NCI-H146 treated with DMSO at 0.1 percent for 48 hours (cell line): ENCODE data around the gene CIB2.

Experiments
- DNase-seq: peaks from one replicate; lab custom pipeline; 2025; ENCODE audit not compliant: unreplicated experiment; lab: John Stamatoyannopoulos, UW

Gene CIB2

DNA sequence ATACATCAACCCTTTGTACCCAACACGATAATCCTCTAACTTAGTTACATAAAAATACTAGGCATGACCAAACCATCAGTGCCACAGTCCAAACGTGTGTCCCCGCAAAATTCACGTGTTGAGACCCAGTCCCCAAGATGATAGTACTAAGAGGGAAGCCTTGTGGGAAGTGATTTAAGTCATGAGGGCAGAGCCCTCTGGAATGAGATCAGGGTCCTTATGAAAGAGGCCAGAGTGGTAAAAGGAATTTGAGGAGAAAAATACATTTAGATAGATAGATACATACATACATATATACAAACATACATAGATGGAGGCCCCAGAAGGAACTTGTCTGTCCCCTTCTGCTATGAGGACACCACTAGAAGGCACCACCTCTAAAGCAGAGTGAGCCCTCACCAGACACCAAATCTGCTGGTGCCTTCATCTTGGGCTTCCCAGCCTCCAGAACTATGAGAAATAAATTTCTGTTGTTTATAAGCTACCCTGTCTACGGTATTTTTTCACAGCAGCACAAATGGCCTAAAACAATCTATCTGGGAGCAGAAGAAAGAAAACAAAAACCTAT is 61.7 kb downstream of the CIB2 start:
- no peak for DNase-seq

DNA sequence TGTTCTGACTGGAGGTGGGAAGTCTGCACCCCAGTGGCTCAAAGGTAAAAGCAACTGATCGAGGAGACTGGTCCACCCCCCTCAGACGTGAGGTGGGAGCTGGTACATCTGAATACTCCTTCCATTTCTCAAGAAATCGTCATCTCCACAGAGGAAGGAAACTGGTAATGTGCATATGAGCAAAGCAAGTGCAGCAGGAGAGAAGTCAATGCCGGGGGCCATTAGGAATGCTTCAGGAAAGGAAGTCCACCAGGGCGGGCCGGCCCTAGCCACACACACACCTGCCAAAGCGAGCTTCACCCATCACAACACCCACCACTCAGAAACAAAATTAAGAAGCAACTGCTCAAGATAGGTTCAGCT is 62.2 kb downstream of the CIB2 start:
- no peak for DNase-seq

DNA sequence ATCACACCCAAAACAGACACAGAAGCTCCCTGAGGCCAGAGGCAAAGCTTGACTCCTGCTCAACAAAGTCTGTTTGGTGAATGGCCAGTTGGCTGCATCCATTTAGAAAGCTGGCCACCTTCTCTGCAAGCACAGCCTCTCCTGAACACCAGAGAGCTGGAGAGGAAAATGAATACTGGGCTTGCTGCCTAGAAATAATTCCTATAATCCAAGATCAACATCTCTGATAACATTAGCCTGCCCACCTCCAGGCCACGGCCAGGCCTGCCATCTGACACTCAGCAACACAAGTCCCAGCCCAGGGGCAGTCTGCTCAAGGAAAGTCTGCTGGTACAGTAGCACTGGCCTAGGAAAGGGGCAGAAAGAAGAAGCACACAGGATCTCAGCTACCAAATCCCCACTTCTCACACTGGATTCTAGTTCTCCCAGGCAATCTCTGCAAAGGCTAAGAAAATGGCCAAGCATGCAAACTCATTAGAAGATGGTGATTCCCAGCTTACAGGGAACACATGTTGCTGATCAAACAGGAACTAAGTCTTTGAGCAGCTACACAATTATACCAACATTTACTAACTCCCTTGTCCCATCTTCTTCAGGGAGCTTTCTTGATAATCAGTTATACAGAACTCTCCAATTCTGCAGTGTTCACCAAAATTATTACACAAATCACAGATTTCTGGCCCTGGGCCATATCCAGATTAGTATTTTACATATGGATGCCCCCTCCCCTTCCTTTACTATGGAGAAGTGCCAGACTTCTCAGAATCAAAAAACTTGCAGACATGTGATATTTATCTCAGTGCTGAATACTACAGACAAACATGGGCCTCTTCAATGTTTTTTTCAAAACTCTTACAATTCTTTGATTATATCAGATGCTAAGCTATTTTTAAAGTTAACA is 63.7 kb downstream of the CIB2 start:
- no peak for DNase-seq

DNA sequence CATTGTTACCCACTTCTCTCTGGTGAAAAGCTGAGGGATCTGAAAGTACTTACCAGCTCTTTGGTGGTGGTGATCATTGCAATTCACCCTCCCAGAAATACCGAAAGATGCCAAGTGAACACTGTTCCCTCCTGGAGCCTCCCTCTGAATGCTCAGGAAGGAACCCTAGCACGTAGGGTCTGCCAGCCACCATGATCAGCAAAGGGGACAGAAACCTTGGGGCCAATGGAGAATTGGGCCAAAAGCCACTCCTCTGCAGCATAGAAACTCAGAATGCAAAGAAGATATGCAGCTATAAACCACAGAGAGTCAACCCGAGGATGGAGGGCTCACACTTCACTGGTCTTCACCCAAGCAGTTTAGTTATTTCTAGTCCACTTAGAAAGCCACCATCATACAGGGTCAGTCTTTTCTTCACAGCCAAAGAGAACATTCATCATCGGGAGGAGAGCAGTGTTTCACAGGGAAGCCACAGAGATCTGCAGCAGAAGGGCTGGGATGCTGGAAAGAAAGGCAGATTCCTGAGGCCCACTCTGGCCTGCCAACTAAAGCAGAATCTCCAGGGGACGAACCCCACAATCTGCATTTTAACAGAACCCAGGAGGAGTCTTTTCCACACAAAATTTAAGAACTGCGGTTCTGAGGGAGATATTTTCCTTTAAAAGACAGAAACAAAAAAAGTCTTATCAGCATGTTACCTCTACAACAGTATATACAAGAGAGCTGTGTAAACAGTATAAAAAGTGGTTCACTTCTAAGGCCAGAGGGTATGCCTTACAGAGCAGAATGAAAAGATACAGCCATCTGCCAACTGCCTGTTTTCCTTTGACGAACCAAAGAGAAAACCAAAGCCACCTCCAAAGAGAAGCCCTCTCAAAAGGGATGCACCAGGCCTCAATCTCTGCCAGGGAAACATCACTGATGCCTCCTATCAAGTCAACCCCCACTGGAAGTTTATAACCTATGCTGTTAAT is 65.0 kb downstream of the CIB2 start:
- no peak for DNase-seq

DNA sequence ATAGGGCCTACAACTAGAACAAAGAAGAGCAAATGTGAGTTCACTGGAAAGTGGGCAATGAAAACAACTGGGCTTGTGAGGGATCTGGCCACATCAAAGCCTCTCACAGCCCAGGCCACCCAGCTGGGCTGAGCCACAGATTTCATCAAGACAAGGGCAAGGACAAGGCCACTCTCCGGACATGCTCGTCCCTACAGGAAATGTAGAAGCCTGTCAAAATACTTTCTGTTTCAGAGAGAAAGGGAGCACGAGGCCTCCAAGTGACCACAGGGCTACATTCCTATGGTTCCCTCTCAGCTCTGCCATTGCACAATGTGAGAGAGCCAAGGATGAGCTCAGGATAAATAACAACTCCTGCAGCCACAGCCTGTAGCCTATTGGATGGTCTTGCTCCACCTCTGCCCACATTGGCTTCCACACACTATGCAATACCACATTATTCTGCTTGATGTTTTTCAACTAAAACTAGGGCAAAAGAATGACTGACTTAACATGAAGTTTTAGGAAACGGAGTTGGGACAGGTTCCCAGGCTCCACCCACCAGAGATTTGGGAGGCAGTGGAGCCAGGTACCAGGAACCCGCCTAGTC is 65.9 kb downstream of the CIB2 start:
- DNase-seq = no peak

DNA sequence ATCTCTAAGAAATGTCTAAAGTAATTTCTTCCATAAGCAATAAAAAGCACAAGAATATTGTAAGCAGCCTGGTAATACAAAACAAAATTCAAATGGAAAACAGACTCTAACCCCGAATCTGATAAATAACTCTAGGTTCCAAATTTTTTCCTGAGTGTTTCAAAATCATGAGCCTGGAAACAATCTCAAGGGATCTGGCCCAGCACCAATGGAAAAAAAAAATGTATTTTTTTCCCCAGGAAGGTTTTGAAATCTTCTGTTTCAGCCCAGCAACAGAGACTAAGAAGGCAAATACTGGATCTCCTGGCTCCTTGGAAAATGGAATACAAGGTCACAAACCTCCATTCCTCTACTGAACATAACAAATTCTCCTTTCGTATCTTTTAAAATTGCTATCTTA is 66.7 kb downstream of the CIB2 start:
- no peak for DNase-seq

DNA sequence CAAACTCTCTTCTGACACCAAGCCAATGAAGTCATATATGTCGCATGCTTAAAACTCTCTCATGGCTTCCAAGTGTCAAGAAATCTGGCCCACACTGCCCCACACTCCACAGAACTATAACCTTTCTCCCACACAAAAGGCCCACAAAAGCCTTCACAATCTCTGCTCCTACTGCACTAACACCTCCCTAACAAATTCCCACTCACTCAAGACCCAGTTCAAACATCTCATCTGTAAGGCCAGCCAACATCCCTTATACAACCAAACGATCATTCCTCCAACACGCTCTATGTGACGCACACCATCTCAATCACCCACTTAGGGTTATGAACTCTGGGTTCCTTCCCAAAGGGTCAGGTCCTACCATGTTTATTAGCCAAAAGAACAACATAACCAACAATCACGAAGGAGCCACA is 67.3 kb downstream of the CIB2 start:
- no peak for DNase-seq

DNA sequence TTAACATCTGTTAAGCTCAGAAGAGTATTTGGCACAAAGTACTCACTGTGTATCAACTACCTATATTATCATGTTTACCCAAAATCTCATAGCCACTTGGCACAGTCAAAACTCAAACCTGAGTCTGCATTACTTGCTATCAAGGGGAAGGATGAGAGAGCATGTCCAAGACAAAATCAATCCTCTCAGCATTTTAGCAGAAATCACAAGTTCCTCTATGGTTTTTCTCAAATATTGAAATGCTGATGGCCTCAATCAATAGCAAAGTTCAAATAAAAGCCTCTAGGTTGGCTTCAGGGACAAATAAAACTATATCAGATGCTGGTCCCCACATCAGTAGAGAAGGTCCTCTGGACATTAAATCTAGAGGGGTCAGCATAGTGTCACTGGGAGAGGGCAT is 68.0 kb downstream of the CIB2 start:
- DNase-seq = no peak

DNA sequence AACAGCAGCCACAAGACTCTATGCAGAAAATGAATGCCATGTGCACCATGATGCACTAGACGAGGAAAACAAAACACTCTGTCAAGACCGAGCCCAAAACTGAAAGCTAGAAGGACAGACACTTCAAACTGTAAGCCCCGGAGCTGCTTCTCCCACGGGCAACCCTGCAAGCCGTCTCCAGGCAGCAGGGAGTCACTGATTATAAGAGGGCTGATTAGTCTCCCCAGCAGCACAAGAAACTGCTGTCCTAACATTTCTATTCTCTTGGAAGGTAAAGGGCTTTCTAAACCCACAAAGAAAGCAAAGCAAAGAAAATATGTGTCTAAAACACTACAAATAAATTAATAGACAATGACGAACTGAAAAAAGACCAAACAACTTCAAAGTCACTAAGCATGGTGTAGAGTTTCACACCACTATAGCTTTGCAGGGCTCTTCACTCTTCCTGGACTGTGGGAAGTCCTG is 69.2 kb downstream of the CIB2 start:
- no peak for DNase-seq

DNA sequence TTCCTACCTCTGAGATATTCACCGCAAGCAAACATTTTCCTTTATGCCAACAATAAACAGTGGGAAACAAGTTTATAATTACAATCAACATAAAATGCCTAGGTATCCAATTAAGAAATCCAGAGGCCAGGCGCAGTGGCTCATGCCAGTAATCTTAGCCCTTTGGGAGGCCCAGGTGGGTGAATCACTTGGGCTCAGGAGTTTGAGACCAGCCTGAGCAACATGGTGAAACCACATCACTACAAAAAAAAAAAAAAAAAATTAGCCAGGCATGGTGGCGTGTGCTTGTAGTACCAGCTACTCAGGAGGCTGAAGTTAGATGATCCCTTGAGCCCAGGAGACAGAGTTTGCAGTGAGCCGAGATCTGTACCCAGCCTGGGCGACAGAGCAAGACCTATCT is 71.0 kb downstream of the CIB2 start:
- DNase-seq = no peak

DNA sequence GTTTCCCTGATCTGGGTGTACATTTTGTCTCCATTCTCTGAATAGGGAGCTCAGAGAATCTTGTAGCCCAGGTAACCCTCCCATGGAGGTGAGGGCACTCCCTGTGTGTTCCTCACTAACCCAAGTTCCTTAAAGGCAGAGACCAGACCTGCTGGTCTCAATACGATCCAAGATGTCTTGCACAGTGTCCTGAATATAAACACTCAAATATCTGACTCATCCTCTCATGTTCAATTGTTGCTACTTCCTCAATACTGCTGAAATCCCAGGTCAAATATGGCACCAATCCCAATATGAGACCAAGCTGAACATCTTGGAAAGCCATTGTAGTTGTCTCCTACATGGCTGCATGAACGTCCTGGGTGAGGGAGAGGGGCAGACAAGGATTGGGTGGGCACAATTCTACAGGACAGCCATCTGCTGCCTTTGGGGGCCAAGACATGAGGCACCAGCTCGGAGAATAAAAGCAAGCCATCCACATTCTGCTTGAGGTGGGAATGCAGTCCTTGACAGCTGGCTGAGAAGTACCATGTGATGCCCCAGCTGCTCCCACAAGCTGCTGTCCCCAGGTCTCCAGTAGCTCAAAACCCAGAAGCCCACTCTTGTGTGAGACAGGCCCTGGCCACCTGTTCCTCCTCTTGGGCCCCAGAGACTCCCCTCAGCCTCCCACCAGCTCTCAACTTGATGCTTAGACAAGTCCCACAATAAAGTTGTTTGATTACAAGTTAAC is 72.0 kb downstream of the CIB2 start:
- DNase-seq = no peak

DNA sequence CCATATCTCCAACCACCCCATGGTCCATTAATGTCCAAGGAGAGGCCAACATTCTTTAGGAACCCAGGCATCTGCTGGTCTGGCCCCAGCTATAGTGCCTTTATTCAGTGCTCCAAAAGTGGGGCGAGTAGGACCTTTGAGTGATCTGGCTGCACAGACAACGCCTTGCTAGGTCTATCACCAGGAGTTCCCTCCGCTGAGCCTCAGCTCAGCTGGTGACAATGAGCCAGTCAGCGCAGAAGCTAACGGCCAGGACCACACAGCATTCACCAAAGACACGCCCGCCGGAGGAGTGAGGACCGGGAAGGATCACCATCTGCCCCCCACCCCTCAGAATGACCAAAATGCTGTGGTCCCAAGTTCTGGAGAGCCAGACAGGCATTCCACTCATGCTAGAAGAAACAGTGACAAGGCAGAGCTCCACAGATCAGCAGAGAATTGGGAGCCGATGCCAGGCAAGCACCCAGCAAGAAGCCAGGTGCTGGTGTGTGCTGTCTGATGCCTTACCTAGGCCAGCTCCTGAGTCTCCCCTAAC is 72.8 kb downstream of the CIB2 start:
- DNase-seq = no peak

DNA sequence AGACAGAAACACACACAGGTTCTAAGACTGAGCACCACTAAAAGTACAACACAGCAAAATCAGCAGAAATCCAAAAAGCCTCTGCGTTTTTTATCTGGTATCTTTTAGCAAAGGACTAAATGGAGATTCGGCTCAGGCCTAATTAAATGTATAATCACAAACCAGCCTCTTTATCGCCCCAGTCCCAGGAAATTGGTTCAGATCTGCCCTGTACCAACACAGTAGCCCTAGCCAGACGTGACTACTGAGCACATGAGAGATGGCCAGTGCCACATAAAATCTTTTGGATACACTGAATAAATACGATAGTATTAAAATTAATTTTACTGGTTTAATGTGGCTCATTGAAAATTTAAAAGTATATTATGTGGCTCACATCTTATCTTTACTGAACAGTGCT is 73.4 kb downstream of the CIB2 start:
- DNase-seq = no peak

DNA sequence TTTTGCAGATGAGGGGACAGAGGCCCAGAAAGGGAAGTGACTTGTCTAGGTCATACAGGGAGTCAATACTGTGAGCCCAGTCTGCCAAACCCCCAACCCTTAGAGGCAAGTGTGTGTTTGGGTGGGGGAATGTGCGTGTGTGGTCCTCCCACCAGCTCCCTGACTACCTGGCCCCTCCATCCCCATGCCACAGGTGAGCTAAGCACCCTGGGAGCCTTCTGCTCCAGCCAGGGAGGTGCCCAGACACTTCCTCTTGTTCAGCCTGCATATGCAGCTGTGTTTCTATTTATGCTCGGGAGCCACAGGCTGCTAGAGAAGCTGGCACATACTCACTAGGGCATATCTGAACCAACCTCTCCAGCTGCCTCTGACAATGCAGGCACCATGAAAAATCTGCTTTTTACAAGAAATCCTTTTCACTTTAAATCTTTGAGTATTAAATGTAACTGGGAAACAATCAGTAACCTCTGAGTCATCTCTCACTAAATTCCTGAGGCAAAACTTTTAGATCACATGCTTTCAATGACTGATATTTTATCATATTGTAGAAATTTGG is 74.5 kb downstream of the CIB2 start:
- no peak for DNase-seq

DNA sequence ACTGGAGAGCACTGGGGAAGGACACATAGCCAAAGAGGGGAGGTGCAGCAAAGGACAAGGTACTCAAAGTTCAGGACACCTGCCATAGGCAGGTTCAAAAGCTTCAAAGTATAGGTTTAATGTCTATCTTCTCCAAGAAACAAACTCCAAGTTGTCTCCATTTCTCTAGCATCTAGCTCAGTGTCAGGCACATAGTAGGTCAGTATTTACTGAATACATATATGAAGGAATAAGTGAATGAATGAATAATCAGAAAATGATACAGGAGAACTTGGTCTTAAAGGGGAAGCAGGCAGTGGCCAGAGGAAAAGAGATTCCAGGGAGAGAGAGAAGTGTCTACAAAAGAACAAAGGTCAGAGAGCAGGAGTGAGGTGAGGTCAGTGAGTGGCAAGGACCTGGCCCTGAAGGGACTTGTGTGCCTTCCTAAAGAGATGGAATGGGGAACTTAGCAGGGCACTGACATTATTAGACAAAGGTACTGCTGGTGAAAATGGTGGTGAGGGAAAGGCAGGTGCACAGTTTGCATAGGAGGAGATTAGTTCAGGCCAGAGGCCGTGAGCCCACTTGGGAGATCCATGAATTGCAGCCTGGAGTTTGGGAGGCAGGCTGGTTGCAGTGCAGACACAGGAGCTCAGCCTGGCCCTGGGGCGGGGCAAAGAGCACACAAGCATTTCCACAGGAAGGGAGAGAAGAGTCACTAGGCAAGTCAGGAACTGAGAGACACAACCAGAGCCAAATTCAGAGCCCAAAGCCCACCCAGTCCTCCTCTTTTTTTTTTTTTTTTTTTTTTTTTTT is 75.1 kb downstream of the CIB2 start:
- no peak for DNase-seq

DNA sequence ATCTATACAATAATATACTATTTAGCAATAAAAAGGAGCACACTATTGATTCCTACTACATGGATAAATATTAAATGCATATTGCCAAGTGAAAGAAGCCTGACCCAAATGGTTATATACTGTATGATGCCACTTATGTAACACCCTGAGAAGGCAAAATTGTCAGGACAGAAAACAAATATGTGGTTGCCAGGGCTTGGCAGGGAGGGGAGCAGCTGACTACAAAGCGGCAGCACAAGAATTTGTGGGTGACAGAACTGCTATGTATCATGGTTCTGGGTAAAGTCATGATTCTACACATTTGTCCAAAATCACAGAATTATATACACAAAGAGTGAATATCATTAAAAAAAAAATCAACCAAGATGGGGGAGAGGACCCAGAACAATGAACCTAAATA is 76.3 kb downstream of the CIB2 start:
- no peak for DNase-seq
